ENCODE results near the gene TAF7.

GRCh38 chr5:141343242-141343952 is 22.8 kb upstream of the TAF7 start, which contains the start of gene PCDHGA3:
- TF ChIP-seq EP300 (IDR thresholded peaks at IDR 0.05; ENCODE audit: borderline replicate concordance) (no peak), CEBPB (IDR thresholded peaks at IDR 0.05) (no peak), TAF1 (IDR thresholded peaks at IDR 0.05; ENCODE audit: low read depth) (no peak), EGR1 (IDR thresholded peaks at IDR 0.05) (no peak), MAX (IDR thresholded peaks at IDR 0.05) (no peak), USF1 (IDR thresholded peaks at IDR 0.05) (no peak), FOXM1 (IDR thresholded peaks at IDR 0.05; ENCODE audit: borderline replicate concordance, low read depth) (no peak), RAD21 (IDR thresholded peaks at IDR 0.05; ENCODE audit: low read depth) (no peak), REST (IDR thresholded peaks at IDR 0.05; ENCODE audit: low read depth) (no peak), NFIC (IDR thresholded peaks at IDR 0.05) (no peak), ZBTB7A (IDR thresholded peaks at IDR 0.05; ENCODE audit: low read depth) (no peak), YY1 (IDR thresholded peaks at IDR 0.05; ENCODE audit: low read depth) (no peak), TEAD4 (IDR thresholded peaks at IDR 0.05) (no peak)
